ENCODE measurements around the gene LGALS3BP. TPM values are rescaled to one million over a fixed set of nuclear protein-coding genes. Genes with fewer than 3 reads are reported as not detected.

Gene LGALS3BP
- total RNA-seq, 1 experiment from 2014 or later: 361 TPM

GRCh38 chr17:78961571-78961970 is 18.2 kb downstream of the LGALS3BP start:
- intact Hi-C loops (cut with micrococcal nuclease; ENCODE audit: unreplicated experiment): no loop called here
- POLR2A ChIA-PET: no interaction called here
- BruUV-seq (replicated peaks): no TSS peak
- CTCF ChIA-PET: no interaction called here
- Histone ChIP-seq H3K9me3 (ENCODE audit: control insufficient read depth, insufficient read depth, low read depth, low read length) (no peaks in the 10 kb centered on the region), H3K4me1 (ENCODE audit: control insufficient read depth, insufficient read depth, low read length) (0 out of 2 replicates have a peak, but pooled peaks cover 2% of the 10 kb centered on the region), H3K4me3 (ENCODE audit: low read depth in 2 of 2, low read length in 2 of 2) (no peak overlapping the region), H3K27ac (ENCODE audit: low read length) (no peak overlapping the region), H3K36me3 (ENCODE audit: control insufficient read depth, insufficient read depth, low read length) (no peaks in the 10 kb centered on the region), H3K27me3 (ENCODE audit: control insufficient read depth, insufficient read depth, low read length) (no peaks in the 10 kb centered on the region)
- DNase-seq (ENCODE audit: low read depth, low spot score) (no peak), ATAC-seq (no peak)
- in situ Hi-C loops (cut with HindIII; ENCODE audit: low pct_unique_long_range_greater_than_20kb, low sequenced_read_pairs): no loop called here
- no peak for TF ChIP-seq POLR2AphosphoS5 (IDR thresholded peaks at IDR 0.05; ENCODE audit: low read depth, low read length)
- TF ChIP-seq SIN3A (IDR thresholded peaks at IDR 0.05; ENCODE audit: borderline replicate concordance, insufficient read depth, low read depth, low read length): no peak
- no peak for TF ChIP-seq REST (IDR thresholded peaks at IDR 0.05; ENCODE audit: insufficient read depth in 1 of 2, low read depth in 2 of 2, low read length in 1 of 2)
- no peak for TF ChIP-seq CTCF (IDR thresholded peaks at IDR 0.05)
- TF ChIP-seq TCF7L2 (IDR thresholded peaks at IDR 0.05; ENCODE audit: low read depth, low read length): no peak

- POLR2A ChIA-PET: interaction anchor here (0.6 kb wide), 1 partner anchor 325 kb away, joined by 9 read pairs; no protein-coding TSS in a partner anchor
- Histone ChIP-seq H3K4me3 (ENCODE audit: low read depth in 2 of 2, low read length in 2 of 2) (no peak overlapping the region), H3K4me1 (ENCODE audit: control insufficient read depth, insufficient read depth, low read length) (0 out of 2 replicates have a peak, but pooled peaks cover 2% of the 10 kb centered on the region), H3K36me3 (ENCODE audit: control insufficient read depth, insufficient read depth, low read length) (no peaks in the 10 kb centered on the region), H3K27ac (ENCODE audit: low read length) (no peak overlapping the region), H3K9me3 (ENCODE audit: control insufficient read depth, insufficient read depth, low read depth, low read length) (no peaks in the 10 kb centered on the region), H3K27me3 (ENCODE audit: control insufficient read depth, insufficient read depth, low read length) (no peaks in the 10 kb centered on the region)
- CTCF ChIA-PET: interaction anchor here (0.6 kb wide), 1 partner anchor 194 kb away, joined by 9 read pairs; no protein-coding TSS in a partner anchor
- BruUV-seq (replicated peaks): no TSS peak
- ATAC-seq (no peak), DNase-seq (ENCODE audit: low read depth, low spot score) (no peak)
- in situ Hi-C loops (cut with HindIII; ENCODE audit: low pct_unique_long_range_greater_than_20kb, low sequenced_read_pairs) (no loop called here), intact Hi-C loops (cut with micrococcal nuclease; ENCODE audit: unreplicated experiment) (no loop called here)
- TF ChIP-seq SIN3A (IDR thresholded peaks at IDR 0.05; ENCODE audit: borderline replicate concordance, insufficient read depth, low read depth, low read length) (no peak), CTCF (IDR thresholded peaks at IDR 0.05) (no peak)
These were observed 18.8 kb downstream of the LGALS3BP start for GRCh38 chr17:78960928-78961327.

Measured in Panc1 (cell line).